Measurements from ENCODE around the gene SPRTN.
A peak's percentile ranks its signal among the peaks of the same experiment; 100 is the strongest.

DNA sequence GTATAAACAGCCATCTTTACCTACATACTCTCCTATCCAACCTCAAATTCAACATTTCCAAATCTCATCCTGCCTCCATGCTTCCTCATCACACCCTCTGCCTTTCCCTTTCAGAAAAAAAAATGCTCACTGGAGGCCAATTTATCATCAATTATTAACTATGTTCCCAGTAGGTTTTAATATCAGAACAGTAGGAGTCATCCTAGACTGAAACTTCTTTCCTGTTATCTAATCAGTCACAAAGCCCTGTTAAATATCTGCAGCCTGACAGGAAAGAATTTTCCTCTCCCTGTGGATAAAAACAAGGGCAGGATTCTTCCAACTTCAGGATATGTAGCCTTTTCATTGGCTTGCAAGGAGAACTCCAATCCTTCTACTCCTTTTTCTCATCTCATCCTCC, 55.6 kb downstream of the SPRTN start:
- peak; percentile 93 for TF ChIP-seq TOX (CRISPR knock-in tag; IDR thresholded peaks at IDR 0.05; ENCODE audit: borderline replicate concordance)
- TF ChIP-seq OSR1 (CRISPR knock-in tag; IDR thresholded peaks at IDR 0.05) = peak; percentile 91
- TF ChIP-seq ZFP30 (CRISPR knock-in tag; IDR thresholded peaks at IDR 0.05) = no peak
- no peak for TF ChIP-seq ESRRG (CRISPR knock-in tag; IDR thresholded peaks at IDR 0.05)
- TF ChIP-seq ARNTL (CRISPR knock-in tag; IDR thresholded peaks at IDR 0.05; ENCODE audit: borderline replicate concordance, low read depth) = no peak
- no peak for TF ChIP-seq BACH2 (CRISPR knock-in tag; IDR thresholded peaks at IDR 0.05; ENCODE audit: borderline replicate concordance)
- no peak for TF ChIP-seq GLIS3 (CRISPR knock-in tag; IDR thresholded peaks at IDR 0.05)
- TF ChIP-seq SNAI2 (CRISPR knock-in tag; IDR thresholded peaks at IDR 0.05) = no peak
- TF ChIP-seq, protein P1, sequence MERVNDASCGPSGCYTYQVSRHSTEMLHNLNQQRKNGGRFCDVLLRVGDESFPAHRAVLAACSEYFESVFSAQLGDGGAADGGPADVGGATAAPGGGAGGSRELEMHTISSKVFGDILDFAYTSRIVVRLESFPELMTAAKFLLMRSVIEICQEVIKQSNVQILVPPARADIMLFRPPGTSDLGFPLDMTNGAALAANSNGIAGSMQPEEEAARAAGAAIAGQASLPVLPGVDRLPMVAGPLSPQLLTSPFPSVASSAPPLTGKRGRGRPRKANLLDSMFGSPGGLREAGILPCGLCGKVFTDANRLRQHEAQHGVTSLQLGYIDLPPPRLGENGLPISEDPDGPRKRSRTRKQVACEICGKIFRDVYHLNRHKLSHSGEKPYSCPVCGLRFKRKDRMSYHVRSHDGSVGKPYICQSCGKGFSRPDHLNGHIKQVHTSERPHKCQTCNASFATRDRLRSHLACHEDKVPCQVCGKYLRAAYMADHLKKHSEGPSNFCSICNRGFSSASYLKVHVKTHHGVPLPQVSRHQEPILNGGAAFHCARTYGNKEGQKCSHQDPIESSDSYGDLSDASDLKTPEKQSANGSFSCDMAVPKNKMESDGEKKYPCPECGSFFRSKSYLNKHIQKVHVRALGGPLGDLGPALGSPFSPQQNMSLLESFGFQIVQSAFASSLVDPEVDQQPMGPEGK (CRISPR knock-in tag; IDR thresholded peaks at IDR 0.05; ENCODE audit: borderline replicate concordance) = no peak
- no peak for TF ChIP-seq ZNF70 (CRISPR knock-in tag; IDR thresholded peaks at IDR 0.05)
